D721Med (cell line): Measurements from ENCODE around the gene FARS2.

Experiments used
- DNase-seq: peaks from one replicate; pipeline ENCODE4 v3.0.0; 2011; ENCODE audit warnings: low spot score; ENCODE audit not compliant: insufficient read length
- FAIRE-seq: peaks from 2 replicates; lab custom pipeline; 2011; peaks lifted over from hg19 to GRCh38; lab: Jason Lieb, UNC
- CTCF ChIP-seq: IDR thresholded peaks from 2 replicates; pipeline ENCODE4 v1.5.1; 2012; ENCODE audit warnings: mild to moderate bottlenecking, control low read depth; ENCODE audit not compliant: insufficient read depth; ENCODE audit errors: missing control alignments

FARS2 gene

GRCh38 chr6:5736016-5736738 lies 474.9 kb downstream of the FARS2 start:
- DNase-seq (no peak), FAIRE-seq (no peak)
- TF ChIP-seq CTCF: no peak

GRCh38 chr6:5737460-5737859 lies 476.1 kb downstream of the FARS2 start:
- DNase-seq (no peak), FAIRE-seq (no peak)
- TF ChIP-seq CTCF: no peak

- no peak for TF ChIP-seq CTCF
- DNase-seq: no peak
- FAIRE-seq: no peak
Measured at GRCh38 chr6:5738211-5738610, 476.9 kb downstream of the FARS2 start.

- FAIRE-seq: no peak
Measured at GRCh38 chr6:5744497-5744896, 483.2 kb downstream of the FARS2 start.

GRCh38 chr6:5745081-5745480 lies 483.8 kb downstream of the FARS2 start:
- no peak for FAIRE-seq
- DNase-seq: no peak
- no peak for TF ChIP-seq CTCF

More at GRCh38 chr6:5744497-5744896, 483.2 kb downstream of the FARS2 start:
- no peak for DNase-seq
- TF ChIP-seq CTCF: no peak

GRCh38 chr6:5746053-5746758 lies 484.9 kb downstream of the FARS2 start:
- FAIRE-seq (no peak), DNase-seq (no peak)
- peak; percentile 40 for TF ChIP-seq CTCF

- DNase-seq (no peak), FAIRE-seq (no peak)
- TF ChIP-seq CTCF: no peak
Measured at GRCh38 chr6:5746759-5747130, 485.4 kb downstream of the FARS2 start.
